ENCODE measurements around the gene CTXN2. TPM values are rescaled to one million over a fixed set of nuclear protein-coding genes. Genes with fewer than 3 reads are reported as not detected.

Gene CTXN2
- total RNA-seq, 2 experiments from 2014 or later, result not detected

GRCh38 chr15:48221261-48221660, 29.8 kb downstream of the CTXN2 start:
- CTCF ChIA-PET, result no interaction called here
- POLR2A ChIA-PET, result no interaction called here

GRCh38 chr15:48221885-48222284, 30.4 kb downstream of the CTXN2 start:
- ChIA-PET CTCF (no interaction called here), POLR2A (no interaction called here)

GRCh38 chr15:48222627-48223026, 31.2 kb downstream of the CTXN2 start:
- CTCF ChIA-PET, result no interaction called here
- POLR2A ChIA-PET, result no interaction called here

DNA sequence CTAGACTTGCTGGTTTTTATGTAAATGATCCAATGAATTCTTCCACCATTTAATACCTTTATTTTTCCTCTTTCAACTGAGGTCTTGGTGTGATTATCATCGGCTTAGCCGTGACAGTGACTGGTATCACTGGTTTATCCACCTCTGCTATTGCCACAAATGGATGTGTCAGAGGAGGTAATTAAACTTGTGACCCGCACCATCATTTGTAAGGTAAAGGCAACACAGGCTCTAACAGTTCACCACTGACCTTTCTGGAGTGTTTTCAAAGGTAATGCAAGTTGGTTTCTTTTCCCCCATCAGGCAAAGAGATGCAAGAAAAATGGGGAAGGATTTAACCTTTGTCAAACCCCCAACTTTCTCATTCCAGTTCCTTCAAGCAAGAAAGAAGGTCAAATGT, 34.3 kb downstream of the CTXN2 start:
- CTCF ChIA-PET, result no interaction called here
- POLR2A ChIA-PET, result no interaction called here

GRCh38 chr15:48230498-48230897, 39.0 kb downstream of the CTXN2 start:
- POLR2A ChIA-PET, result no interaction called here
- CTCF ChIA-PET, result no interaction called here

GRCh38 chr15:48233246-48233645, 41.8 kb downstream of the CTXN2 start:
- ChIA-PET POLR2A (no interaction called here), CTCF (no interaction called here)

DNA sequence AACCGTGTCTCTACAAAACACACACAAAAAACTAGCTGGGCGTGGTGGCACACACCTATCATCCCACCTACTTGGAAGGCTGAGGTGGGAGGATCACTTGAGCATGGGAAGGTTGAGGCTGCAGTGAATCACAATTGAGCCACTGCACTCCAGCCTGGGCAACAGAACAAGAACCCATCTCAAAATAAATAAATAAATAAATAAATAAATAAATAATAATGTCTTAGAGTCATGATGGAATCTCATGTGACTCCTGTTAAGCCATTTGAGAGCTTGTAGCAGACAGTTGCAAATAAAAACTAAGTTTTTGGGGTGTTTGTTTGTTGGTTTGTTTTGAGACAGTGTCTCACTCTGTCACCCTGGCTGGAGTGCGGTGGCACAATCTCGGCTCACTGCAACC, 47.9 kb downstream of the CTXN2 start:
- POLR2A ChIA-PET, result no interaction called here
- CTCF ChIA-PET, result no interaction called here

DNA sequence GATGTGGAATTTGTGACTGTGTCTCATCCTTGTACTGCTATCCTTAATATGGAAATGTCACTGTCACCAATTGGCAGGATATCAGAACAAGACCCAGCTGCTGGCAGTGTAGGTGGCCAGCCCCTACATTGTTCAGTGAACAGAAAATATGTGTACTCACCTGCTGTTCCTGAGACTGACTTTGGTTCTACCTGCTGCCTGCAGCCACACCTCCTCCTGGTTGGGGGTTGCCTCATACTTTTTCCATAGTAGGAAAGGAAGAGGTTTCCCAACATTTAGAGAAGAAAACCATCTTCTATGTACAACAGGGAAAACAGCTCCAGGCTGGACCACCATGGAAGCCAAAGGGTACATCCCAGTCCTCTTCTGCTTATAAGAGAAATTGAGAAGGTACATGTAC, 50.5 kb downstream of the CTXN2 start:
- POLR2A ChIA-PET, result no interaction called here
- CTCF ChIA-PET, result no interaction called here

GRCh38 chr15:48242535-48242934, 51.1 kb downstream of the CTXN2 start:
- ChIA-PET POLR2A (no interaction called here), CTCF (no interaction called here)

DNA sequence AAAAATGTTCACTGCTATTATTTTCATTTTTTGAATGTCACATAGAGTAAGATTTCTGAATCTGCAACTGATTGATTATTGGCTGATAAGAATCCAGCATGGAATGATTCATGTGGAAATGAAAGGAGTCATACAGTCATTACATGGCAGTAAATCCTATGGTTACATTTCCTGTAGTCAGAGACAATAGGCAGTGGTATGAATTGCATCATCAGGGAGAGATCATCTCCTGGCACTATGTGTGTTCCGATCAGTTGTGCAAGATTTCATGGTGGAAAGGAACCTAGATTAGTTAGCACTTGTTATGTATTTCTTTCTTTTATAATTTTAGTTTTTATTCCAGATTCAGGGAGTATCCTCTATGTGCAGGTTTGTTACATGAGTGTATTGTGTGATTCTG, 53.5 kb downstream of the CTXN2 start:
- ChIA-PET CTCF (no interaction called here), POLR2A (no interaction called here)

DNA sequence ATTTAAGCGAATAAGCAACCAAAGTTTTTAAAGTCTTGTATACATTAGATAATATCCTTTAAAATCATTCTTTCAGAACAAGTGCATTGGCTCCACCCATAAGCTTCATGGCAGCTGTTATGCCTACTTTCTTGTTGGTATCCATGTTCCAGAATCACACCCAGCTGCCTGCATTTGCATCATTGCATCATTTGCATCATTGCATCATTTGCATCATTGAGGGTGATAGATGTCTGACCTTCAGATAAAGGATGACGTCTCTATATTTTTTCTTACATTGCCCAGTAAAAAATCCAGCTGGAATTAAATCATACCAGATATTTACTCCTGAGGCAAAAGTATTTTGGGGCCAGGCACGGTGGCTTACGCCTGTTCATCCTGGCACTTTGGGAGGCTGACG, 56.9 kb downstream of the CTXN2 start:
- CTCF ChIA-PET, result no interaction called here
- POLR2A ChIA-PET, result no interaction called here

GRCh38 chr15:48250640-48251076, 59.2 kb downstream of the CTXN2 start:
- ChIA-PET POLR2A (no interaction called here), CTCF (no interaction called here)

GRCh38 chr15:48253172-48253571, 61.7 kb downstream of the CTXN2 start:
- ChIA-PET CTCF (no interaction called here), POLR2A (no interaction called here)

Other genes starting within 250 kb of the CTXN2 start
- not detected for gene SLC24A5, start 70.7 kb upstream of the CTXN2 start, total RNA-seq
- 1 to 10 TPM; 9.2 to 9.9 TPM for gene MYEF2, start 13.4 kb upstream of the CTXN2 start, total RNA-seq
- gene SLC12A1, start 14.6 kb downstream of the CTXN2 start, total RNA-seq, result not detected
- 100 to 1,000 TPM; 473 to 474 TPM for gene DUT, start 139.8 kb downstream of the CTXN2 start, total RNA-seq